Measurements from ENCODE around the gene NPR2. TPM values are rescaled to one million over a fixed set of nuclear protein-coding genes. Genes with fewer than 3 reads are reported as not detected.

Gene NPR2
- total and polyA plus RNA-seq, 2 of the 13 experiments (the other 11 are each of a cell fraction or from before 2014, with no cell fraction given): 7.4 to 9.4 TPM

DNA sequence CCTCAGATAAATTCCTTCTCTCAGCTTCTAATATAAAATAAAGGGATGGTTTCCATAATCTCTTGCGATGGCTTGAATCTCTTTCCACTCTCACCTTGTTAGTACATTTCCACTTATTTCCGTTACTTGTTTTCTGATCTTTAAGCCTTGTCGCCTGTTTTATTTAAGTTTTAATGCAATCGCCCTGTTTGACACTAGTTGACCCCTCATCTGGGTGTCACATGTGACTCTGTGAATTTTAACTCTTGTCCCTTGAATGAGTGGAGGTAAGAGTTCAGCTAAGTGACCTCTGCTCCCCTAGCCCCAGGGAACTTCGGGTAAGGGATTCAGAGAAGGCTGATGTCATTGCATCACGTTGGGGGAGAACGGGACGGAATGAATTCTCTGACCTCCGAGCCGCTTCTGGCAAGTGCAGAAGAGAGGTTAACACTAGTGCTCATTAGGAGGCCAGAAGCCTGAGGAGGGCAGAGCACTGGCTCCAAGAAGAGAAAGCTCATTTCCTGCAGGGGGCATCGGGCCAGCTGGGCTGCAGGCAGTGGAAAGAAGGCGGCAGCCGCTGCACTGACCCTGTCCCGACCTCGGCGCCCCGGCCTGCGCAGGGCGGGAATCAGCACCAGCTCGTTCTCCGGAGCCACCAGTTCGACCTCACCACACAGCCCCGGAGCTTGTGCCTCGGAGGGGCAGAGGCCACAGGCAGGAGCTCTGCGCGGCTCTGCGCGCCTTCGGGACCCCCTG is 22.9 kb downstream of the NPR2 start (continued):
- TF ChIP-seq, protein P1, sequence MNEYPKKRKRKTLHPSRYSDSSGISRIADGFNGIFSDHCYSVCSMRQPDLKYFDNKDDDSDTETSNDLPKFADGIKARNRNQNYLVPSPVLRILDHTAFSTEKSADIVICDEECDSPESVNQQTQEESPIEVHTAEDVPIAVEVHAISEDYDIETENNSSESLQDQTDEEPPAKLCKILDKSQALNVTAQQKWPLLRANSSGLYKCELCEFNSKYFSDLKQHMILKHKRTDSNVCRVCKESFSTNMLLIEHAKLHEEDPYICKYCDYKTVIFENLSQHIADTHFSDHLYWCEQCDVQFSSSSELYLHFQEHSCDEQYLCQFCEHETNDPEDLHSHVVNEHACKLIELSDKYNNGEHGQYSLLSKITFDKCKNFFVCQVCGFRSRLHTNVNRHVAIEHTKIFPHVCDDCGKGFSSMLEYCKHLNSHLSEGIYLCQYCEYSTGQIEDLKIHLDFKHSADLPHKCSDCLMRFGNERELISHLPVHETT (CRISPR knock-in tag; conservative IDR thresholded peaks at IDR 0.05): no peak; the same call in 1 of the 2 replicates
- TF ChIP-seq ZNF292 (CRISPR knock-in tag; IDR thresholded peaks at IDR 0.05; ENCODE audit: borderline replicate concordance, low read depth) (peak; percentile 28; the same call in 1 of the 2 replicates), ZNF672 (CRISPR knock-in tag; IDR thresholded peaks at IDR 0.05) (no peak), ZNF543 (CRISPR knock-in tag; IDR thresholded peaks at IDR 0.05) (no peak), TEAD2 (CRISPR knock-in tag; IDR thresholded peaks at IDR 0.05) (no peak), ZBTB21 (CRISPR knock-in tag; IDR thresholded peaks at IDR 0.05) (peak; percentile 37; the same call in 1 of the 2 replicates), ZNF569 (CRISPR knock-in tag; IDR thresholded peaks at IDR 0.05; ENCODE audit: borderline replicate concordance) (no peak), MAFG (CRISPR knock-in tag; IDR thresholded peaks at IDR 0.05) (no peak), MAZ (IDR thresholded peaks at IDR 0.05; ENCODE audit: borderline replicate concordance, low read depth, low read length) (no peak), MAZ (CRISPR knock-in tag; IDR thresholded peaks at IDR 0.05; ENCODE audit: low read depth) (no peak), ZNF296 (CRISPR knock-in tag; conservative IDR thresholded peaks at IDR 0.05) (no peak), KDM5A (IDR thresholded peaks at IDR 0.05; ENCODE audit: borderline replicate concordance, low read length) (no peak), ZNF160 (CRISPR knock-in tag; IDR thresholded peaks at IDR 0.05) (peak; percentile 22; the same call in 1 of the 2 replicates), EEA1 (CRISPR knock-in tag; IDR thresholded peaks at IDR 0.05; ENCODE audit: borderline replicate concordance) (no peak), NFYC (CRISPR knock-in tag; IDR thresholded peaks at IDR 0.05) (no peak), TBL1XR1 (IDR thresholded peaks at IDR 0.05; ENCODE audit: borderline replicate concordance, low read length, partially characterized antibody) (no peak), JUN (CRISPR knock-in tag; IDR thresholded peaks at IDR 0.05) (no peak; the same call in 1 of the 2 replicates), FOXK1 (CRISPR knock-in tag; IDR thresholded peaks at IDR 0.05; ENCODE audit: borderline replicate concordance, low read depth) (peak; percentile 20; the same call in 1 of the 2 replicates), ZNF615 (CRISPR knock-in tag; IDR thresholded peaks at IDR 0.05; ENCODE audit: borderline replicate concordance) (no peak), ESRRA (CRISPR knock-in tag; IDR thresholded peaks at IDR 0.05; ENCODE audit: low read depth) (no peak; the same call in 1 of the 2 replicates), MXI1 (IDR thresholded peaks at IDR 0.05; ENCODE audit: borderline replicate concordance, low read depth, low read length) (peak; percentile 12; the same call in 1 of the 3 replicates), ZFX (CRISPR knock-in tag; IDR thresholded peaks at IDR 0.05; ENCODE audit: low read depth) (peak; percentile 66; the same call in 1 of the 2 replicates)
- TF ChIP-seq, protein P2, sequence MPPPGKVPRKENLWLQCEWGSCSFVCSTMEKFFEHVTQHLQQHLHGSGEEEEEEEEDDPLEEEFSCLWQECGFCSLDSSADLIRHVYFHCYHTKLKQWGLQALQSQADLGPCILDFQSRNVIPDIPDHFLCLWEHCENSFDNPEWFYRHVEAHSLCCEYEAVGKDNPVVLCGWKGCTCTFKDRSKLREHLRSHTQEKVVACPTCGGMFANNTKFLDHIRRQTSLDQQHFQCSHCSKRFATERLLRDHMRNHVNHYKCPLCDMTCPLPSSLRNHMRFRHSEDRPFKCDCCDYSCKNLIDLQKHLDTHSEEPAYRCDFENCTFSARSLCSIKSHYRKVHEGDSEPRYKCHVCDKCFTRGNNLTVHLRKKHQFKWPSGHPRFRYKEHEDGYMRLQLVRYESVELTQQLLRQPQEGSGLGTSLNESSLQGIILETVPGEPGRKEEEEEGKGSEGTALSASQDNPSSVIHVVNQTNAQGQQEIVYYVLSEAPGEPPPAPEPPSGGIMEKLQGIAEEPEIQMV (CRISPR knock-in tag; IDR thresholded peaks at IDR 0.05; ENCODE audit: low read depth): 0 out of 2 replicates have a peak, but pooled peaks have one; percentile 37
- TF ChIP-seq, protein P3, sequence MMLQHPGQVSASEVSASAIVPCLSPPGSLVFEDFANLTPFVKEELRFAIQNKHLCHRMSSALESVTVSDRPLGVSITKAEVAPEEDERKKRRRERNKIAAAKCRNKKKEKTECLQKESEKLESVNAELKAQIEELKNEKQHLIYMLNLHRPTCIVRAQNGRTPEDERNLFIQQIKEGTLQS (CRISPR knock-in tag; IDR thresholded peaks at IDR 0.05): peak; percentile 73
- TF ChIP-seq, protein P4, sequence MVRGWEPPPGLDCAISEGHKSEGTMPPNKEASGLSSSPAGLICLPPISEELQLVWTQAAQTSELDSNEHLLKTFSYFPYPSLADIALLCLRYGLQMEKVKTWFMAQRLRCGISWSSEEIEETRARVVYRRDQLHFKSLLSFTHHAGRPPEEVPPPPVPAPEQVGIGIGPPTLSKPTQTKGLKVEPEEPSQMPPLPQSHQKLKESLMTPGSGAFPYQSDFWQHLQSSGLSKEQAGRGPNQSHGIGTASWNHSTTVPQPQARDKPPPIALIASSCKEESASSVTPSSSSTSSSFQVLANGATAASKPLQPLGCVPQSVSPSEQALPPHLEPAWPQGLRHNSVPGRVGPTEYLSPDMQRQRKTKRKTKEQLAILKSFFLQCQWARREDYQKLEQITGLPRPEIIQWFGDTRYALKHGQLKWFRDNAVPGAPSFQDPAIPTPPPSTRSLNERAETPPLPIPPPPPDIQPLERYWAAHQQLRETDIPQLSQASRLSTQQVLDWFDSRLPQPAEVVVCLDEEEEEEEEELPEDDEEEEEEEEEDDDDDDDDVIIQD (CRISPR knock-in tag; IDR thresholded peaks at IDR 0.05; ENCODE audit: low read depth): peak; percentile 69
